ENCODE data around the gene FIBCD1. TPM values are rescaled to one million over a fixed set of nuclear protein-coding genes. Genes with fewer than 3 reads are reported as not detected.

Gene FIBCD1
- total RNA-seq, 1 experiment from 2014 or later, result 6.6 TPM

GRCh38 chr9:130985029-130985428 lies 46.0 kb upstream of the FIBCD1 start:
- TF ChIP-seq FOXP1 (CRISPR knock-in tag; IDR thresholded peaks at IDR 0.05; ENCODE audit: borderline replicate concordance), result no peak
- TF ChIP-seq GTF2I (CRISPR knock-in tag; conservative IDR thresholded peaks at IDR 0.05), result 0 out of 2 replicates have a peak, but pooled peaks have one; percentile 52
- TF ChIP-seq, protein P1, sequence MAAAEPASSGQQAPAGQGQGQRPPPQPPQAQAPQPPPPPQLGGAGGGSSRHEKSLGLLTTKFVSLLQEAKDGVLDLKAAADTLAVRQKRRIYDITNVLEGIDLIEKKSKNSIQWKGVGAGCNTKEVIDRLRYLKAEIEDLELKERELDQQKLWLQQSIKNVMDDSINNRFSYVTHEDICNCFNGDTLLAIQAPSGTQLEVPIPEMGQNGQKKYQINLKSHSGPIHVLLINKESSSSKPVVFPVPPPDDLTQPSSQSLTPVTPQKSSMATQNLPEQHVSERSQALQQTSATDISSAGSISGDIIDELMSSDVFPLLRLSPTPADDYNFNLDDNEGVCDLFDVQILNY (CRISPR knock-in tag; IDR thresholded peaks at IDR 0.05), result no peak
- H3K9me3 Mint-ChIP-seq, result peaks cover 7% of the 10 kb centered on the region
- H3K27me3 Mint-ChIP-seq (ENCODE audit: low read depth), result no peaks in the 10 kb centered on the region
- ChIA-PET CTCF (interaction anchor here (1.1 to 3.2 kb wide), 3 partner anchors 12 to 93 kb away, joined by 3 to 20 read pairs (median 3); no protein-coding TSS in a partner anchor), POLR2A (no interaction called here)
- H3K4me3 Mint-ChIP-seq, result no peak overlapping the region
- no peaks in the 10 kb centered on the region for H3K36me3 Mint-ChIP-seq
- H3K4me1 Mint-ChIP-seq, result peaks cover 7% of the 10 kb centered on the region; the same call in 1 of the 2 replicates
- no peak for ATAC-seq
- DNase-seq (ENCODE audit: low spot score), result no peak
- no peak overlapping the region for H3K27ac Mint-ChIP-seq

GRCh38 chr9:130984521-130984920 lies 45.5 kb upstream of the FIBCD1 start:
- POLR2A ChIA-PET, result no interaction called here
- no peak overlapping the region for H3K27ac Mint-ChIP-seq
- CTCF ChIA-PET, result interaction anchor here (0.6 to 3.2 kb wide), 3 partner anchors 11 to 62 kb away, joined by 3 to 20 read pairs (median 3); no protein-coding TSS in a partner anchor
- no peak for DNase-seq (ENCODE audit: low spot score)
- H3K27me3 Mint-ChIP-seq (ENCODE audit: low read depth), result no peaks in the 10 kb centered on the region
- peaks cover 7% of the 10 kb centered on the region for H3K9me3 Mint-ChIP-seq
- no peak overlapping the region for H3K4me3 Mint-ChIP-seq
- TF ChIP-seq, protein P2, sequence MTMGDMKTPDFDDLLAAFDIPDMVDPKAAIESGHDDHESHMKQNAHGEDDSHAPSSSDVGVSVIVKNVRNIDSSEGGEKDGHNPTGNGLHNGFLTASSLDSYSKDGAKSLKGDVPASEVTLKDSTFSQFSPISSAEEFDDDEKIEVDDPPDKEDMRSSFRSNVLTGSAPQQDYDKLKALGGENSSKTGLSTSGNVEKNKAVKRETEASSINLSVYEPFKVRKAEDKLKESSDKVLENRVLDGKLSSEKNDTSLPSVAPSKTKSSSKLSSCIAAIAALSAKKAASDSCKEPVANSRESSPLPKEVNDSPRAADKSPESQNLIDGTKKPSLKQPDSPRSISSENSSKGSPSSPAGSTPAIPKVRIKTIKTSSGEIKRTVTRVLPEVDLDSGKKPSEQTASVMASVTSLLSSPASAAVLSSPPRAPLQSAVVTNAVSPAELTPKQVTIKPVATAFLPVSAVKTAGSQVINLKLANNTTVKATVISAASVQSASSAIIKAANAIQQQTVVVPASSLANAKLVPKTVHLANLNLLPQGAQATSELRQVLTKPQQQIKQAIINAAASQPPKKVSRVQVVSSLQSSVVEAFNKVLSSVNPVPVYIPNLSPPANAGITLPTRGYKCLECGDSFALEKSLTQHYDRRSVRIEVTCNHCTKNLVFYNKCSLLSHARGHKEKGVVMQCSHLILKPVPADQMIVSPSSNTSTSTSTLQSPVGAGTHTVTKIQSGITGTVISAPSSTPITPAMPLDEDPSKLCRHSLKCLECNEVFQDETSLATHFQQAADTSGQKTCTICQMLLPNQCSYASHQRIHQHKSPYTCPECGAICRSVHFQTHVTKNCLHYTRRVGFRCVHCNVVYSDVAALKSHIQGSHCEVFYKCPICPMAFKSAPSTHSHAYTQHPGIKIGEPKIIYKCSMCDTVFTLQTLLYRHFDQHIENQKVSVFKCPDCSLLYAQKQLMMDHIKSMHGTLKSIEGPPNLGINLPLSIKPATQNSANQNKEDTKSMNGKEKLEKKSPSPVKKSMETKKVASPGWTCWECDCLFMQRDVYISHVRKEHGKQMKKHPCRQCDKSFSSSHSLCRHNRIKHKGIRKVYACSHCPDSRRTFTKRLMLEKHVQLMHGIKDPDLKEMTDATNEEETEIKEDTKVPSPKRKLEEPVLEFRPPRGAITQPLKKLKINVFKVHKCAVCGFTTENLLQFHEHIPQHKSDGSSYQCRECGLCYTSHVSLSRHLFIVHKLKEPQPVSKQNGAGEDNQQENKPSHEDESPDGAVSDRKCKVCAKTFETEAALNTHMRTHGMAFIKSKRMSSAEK (CRISPR knock-in tag; IDR thresholded peaks at IDR 0.05; ENCODE audit: borderline replicate concordance), result no peak
- TF ChIP-seq TP53 (CRISPR knock-in tag; IDR thresholded peaks at IDR 0.05), result no peak
- H3K4me1 Mint-ChIP-seq, result peaks cover 7% of the 10 kb centered on the region; the same call in 1 of the 2 replicates
- no peaks in the 10 kb centered on the region for H3K36me3 Mint-ChIP-seq
- ATAC-seq, result no peak

DNA sequence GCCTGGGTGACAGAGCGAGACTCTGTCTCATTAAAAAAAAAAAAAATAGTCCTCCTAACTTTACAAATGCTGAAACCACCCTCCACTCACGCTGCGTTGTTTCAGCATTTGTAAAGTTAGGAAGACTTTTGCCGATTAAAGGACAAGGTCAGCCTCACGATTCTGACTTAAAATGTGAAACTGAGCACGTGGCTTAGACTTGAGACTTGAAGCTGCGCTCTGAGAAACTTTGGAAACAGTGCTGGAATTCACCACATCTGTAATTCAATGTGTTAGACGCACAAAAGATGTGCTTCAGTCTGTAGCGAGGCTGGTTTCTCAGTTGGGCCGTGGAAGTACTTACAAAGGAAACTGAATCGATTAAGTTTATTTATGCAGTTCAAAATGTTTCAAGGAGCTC lies 44.9 kb upstream of the FIBCD1 start:
- Mint-ChIP-seq H3K4me1 (peaks cover 7% of the 10 kb centered on the region; the same call in 1 of the 2 replicates), H3K27ac (no peak overlapping the region), H3K9me3 (peaks cover 7% of the 10 kb centered on the region), H3K27me3 (ENCODE audit: low read depth) (no peaks in the 10 kb centered on the region), H3K36me3 (no peaks in the 10 kb centered on the region), H3K4me3 (no peak overlapping the region)
- DNase-seq (ENCODE audit: low spot score) (no peak), ATAC-seq (no peak)
- TF ChIP-seq NFE2L1 (CRISPR knock-in tag; IDR thresholded peaks at IDR 0.05) (no peak), IRF2 (CRISPR knock-in tag; IDR thresholded peaks at IDR 0.05; ENCODE audit: borderline replicate concordance, low read depth) (no peak), ERG (CRISPR knock-in tag; IDR thresholded peaks at IDR 0.05) (no peak), FOXJ3 (CRISPR knock-in tag; IDR thresholded peaks at IDR 0.05; ENCODE audit: borderline replicate concordance) (no peak), TP53 (CRISPR knock-in tag; IDR thresholded peaks at IDR 0.05) (no peak)
- ChIA-PET POLR2A (no interaction called here), CTCF (interaction anchor here (0.6 to 3.2 kb wide), 2 partner anchors 14 to 63 kb away, joined by 3 to 20 read pairs; no protein-coding TSS in a partner anchor)

DNA sequence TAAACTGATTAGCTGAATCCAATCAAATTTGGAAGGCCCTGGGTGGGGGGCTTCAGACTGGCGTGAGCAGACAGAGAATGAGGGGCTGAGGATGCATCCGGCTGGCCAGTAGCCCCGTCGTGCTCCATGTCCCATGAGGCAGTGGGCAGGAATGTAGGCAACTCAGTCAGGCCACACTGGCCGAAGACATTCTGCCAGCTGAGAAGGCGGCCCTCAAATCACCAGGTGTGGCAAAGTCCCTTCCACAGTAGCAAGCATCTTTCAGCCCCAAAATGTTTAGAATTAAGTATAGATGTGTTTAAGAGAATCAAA lies 44.3 kb upstream of the FIBCD1 start:
- CTCF ChIA-PET, result interaction anchor here (0.8 to 3.2 kb wide), 3 partner anchors 10 to 43 kb away, joined by 3 to 20 read pairs (median 4); no protein-coding TSS in a partner anchor
- H3K27ac Mint-ChIP-seq, result no peak overlapping the region
- POLR2A ChIA-PET, result no interaction called here
- TF ChIP-seq ATF1 (CRISPR knock-in tag; IDR thresholded peaks at IDR 0.05), result no peak
- no peak for TF ChIP-seq ZNF263 (CRISPR knock-in tag; IDR thresholded peaks at IDR 0.05; ENCODE audit: low read depth)
- no peak for TF ChIP-seq TCF7 (CRISPR knock-in tag; IDR thresholded peaks at IDR 0.05; ENCODE audit: low read depth)
- TF ChIP-seq GTF2I (CRISPR knock-in tag; conservative IDR thresholded peaks at IDR 0.05), result no peak
- TF ChIP-seq, protein P3, sequence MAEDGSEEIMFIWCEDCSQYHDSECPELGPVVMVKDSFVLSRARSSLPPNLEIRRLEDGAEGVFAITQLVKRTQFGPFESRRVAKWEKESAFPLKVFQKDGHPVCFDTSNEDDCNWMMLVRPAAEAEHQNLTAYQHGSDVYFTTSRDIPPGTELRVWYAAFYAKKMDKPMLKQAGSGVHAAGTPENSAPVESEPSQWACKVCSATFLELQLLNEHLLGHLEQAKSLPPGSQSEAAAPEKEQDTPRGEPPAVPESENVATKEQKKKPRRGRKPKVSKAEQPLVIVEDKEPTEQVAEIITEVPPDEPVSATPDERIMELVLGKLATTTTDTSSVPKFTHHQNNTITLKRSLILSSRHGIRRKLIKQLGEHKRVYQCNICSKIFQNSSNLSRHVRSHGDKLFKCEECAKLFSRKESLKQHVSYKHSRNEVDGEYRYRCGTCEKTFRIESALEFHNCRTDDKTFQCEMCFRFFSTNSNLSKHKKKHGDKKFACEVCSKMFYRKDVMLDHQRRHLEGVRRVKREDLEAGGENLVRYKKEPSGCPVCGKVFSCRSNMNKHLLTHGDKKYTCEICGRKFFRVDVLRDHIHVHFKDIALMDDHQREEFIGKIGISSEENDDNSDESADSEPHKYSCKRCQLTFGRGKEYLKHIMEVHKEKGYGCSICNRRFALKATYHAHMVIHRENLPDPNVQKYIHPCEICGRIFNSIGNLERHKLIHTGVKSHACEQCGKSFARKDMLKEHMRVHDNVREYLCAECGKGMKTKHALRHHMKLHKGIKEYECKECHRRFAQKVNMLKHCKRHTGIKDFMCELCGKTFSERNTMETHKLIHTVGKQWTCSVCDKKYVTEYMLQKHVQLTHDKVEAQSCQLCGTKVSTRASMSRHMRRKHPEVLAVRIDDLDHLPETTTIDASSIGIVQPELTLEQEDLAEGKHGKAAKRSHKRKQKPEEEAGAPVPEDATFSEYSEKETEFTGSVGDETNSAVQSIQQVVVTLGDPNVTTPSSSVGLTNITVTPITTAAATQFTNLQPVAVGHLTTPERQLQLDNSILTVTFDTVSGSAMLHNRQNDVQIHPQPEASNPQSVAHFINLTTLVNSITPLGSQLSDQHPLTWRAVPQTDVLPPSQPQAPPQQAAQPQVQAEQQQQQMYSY (CRISPR knock-in tag; IDR thresholded peaks at IDR 0.05), result no peak
- TF ChIP-seq PRRX2 (CRISPR knock-in tag; IDR thresholded peaks at IDR 0.05), result no peak
- no peak for TF ChIP-seq SP1 (CRISPR knock-in tag; conservative IDR thresholded peaks at IDR 0.05)
- no peak for TF ChIP-seq HMGA2 (CRISPR knock-in tag; IDR thresholded peaks at IDR 0.05)
- TF ChIP-seq OVOL2 (CRISPR knock-in tag; IDR thresholded peaks at IDR 0.05; ENCODE audit: borderline replicate concordance), result no peak
- no peak for TF ChIP-seq FOXK1 (CRISPR knock-in tag; IDR thresholded peaks at IDR 0.05)
- no peak for TF ChIP-seq ZNF138 (CRISPR knock-in tag; conservative IDR thresholded peaks at IDR 0.05)

More for the DNA sequence above, 44.3 kb upstream of the FIBCD1 start:
- Mint-ChIP-seq H3K36me3 (no peaks in the 10 kb centered on the region), H3K4me1 (peaks cover 7% of the 10 kb centered on the region; the same call in 1 of the 2 replicates), H3K27me3 (ENCODE audit: low read depth) (no peaks in the 10 kb centered on the region), H3K4me3 (no peak overlapping the region), H3K9me3 (peaks cover 2% of the 10 kb centered on the region)
- no peak for ATAC-seq
- no peak for DNase-seq (ENCODE audit: low spot score)
